ENCODE measurements around the gene AP1B1.
A peak's percentile ranks its signal among the peaks of the same experiment; 100 is the strongest.

AP1B1 gene

DNA sequence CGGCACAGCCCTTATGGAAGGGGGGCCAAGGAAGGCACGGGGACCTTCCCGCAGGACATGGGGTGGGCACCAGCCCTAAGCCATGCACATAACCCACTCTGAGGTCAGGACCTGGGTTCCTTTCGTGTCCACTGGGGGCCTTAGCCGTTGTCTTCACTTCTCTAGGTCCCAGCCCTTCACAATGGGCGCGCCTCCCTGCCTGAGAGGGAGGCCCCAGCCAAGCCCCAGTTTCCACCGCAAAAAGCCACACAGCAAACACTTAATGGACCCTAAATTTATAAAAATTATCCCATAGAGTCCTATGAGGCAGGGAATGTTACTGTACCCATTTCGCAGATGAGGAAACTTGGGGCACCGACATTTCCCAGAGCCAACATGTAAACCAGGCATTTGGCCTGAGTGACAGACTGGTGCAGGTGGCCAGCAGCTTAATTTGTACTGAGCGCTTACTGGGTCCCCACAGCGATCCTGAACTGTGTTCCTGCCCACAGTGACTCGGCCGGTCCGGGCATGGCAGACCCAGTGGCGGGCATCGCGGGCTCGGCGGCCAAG, 80.7 kb downstream of the AP1B1 start:
- peak overlapping the region; percentile 82 for H3K27ac Mint-ChIP-seq
- intact Hi-C loops (cut with micrococcal nuclease), result no loop called here

DNA sequence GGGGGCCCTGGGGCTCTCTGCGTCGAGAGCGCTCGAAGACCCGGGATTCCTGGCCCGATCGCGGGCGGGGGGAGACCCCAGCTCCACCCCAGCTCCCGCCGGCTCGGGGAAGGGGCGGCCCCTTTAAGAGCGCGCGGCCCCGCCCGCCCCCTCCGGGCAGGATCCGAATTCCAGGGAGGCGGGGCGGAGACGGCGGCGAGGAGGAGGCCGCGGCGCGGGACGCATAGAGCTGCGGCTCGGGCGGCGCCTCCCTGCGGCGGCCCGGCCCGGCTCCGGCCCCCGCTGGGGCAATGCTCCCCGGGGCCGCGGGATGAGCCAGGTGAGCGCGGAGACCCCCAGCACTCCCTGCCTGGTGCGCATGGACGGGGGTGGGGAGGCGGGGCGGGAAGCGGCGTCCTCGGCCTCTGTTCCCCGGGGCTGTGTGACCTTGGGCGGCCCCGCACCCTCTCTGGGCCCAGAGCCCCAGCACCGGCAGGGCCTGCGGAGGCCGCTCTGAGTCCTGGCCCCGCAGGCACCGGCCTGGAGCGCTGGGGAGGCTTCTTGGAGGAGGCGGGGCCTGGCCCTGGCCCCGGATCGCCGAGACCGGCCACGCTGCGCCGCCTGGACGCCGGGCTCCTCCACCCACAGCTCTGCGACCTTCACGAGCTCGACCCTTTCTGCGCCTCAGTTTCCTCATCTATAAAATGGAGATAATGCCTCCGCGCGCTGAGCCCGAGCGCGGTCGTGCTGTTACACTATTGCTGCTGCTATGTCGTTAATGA, 81.4 kb downstream of the AP1B1 start:
- H3K9me3 Mint-ChIP-seq, result no peaks in the 10 kb centered on the region
- H3K27ac Mint-ChIP-seq, result peak overlapping the region; percentile 82
- peak overlapping the region; percentile 92 for H3K4me3 Mint-ChIP-seq
- peaks cover 90% of the 10 kb centered on the region for H3K4me1 Mint-ChIP-seq (ENCODE audit: low read depth)
- peaks cover 45% of the 10 kb centered on the region for H3K36me3 Mint-ChIP-seq (ENCODE audit: low read depth)
- peaks cover 12% of the 10 kb centered on the region for H3K27me3 Mint-ChIP-seq
- intact Hi-C loops (cut with micrococcal nuclease), result no loop called here

More for the DNA sequence above, 80.7 kb downstream of the AP1B1 start:
- Mint-ChIP-seq H3K9me3 (no peaks in the 10 kb centered on the region), H3K36me3 (ENCODE audit: low read depth) (peaks cover 51% of the 10 kb centered on the region), H3K27me3 (peaks cover 14% of the 10 kb centered on the region), H3K4me3 (peak overlapping the region; percentile 92), H3K4me1 (ENCODE audit: low read depth) (peaks cover 90% of the 10 kb centered on the region)

DNA sequence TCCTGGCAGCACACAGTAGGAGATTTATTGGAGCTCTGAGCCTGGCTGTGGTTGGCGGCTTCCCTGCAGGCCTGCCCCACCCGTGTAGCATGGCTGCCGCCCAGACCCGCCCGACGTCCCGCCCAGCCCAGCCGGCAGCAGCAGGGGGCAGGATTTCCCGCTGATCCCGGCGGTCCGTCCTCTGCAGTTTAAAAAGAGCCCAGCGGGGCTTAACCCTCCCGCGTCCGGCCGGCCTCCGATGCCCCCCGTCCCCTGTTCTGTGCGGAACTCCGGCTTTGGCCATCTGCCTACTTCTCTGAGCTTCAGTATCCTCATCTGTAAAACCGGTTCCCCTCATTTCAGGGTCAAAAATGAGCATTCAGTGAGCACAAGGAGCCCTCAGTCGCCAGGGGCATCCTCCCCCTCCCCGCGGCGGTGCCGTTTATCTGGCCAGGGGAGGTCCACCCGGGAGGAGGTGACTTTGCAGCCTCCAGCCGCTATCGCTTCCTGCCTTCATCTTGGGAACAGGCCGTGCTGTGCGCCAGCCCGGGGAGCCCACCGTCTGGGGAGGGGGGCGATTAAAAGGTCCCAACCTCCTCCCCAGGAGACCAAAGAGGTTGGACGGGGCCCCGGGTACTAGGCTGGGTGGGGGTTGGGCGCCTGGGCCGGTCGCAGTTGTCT, 82.1 kb downstream of the AP1B1 start, which contains the start of gene GAS2L1:
GAS2L1 (plus strand) TSS at position 476 of the 660 bp plus-strand sequence. CDS start 1,456 bp downstream, outside the sequence.
- H3K27me3 Mint-ChIP-seq, result peaks cover 12% of the 10 kb centered on the region
- no peaks in the 10 kb centered on the region for H3K9me3 Mint-ChIP-seq
- H3K4me3 Mint-ChIP-seq, result peak within 1 kb of the TSS; percentile 92
- intact Hi-C loops (cut with micrococcal nuclease), result no loop called here
- H3K36me3 Mint-ChIP-seq (ENCODE audit: low read depth), result peaks cover 42% of the 10 kb centered on the region
- peak within 1 kb of the TSS; percentile 82 for H3K27ac Mint-ChIP-seq
- peaks cover 88% of the 10 kb centered on the region for H3K4me1 Mint-ChIP-seq (ENCODE audit: low read depth)

DNA sequence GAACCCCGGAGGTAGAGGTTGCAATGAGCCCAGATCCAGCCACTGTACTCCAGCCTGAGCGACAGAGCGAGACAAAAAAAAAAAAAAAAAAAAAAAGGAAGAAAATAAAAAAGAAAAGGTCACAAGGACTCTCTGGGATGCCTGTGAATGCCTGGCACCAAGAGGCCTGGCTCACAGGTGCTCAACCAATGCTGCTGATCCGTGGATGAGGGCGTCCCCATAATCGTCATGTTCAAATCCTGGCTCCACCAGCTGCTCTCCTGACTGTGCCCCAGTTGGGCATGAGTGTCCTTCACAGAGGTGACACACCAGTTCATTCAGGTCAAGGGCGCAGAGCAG, 82.6 kb downstream of the AP1B1 start:
- H3K27me3 Mint-ChIP-seq, result peaks cover 12% of the 10 kb centered on the region
- H3K9me3 Mint-ChIP-seq, result no peaks in the 10 kb centered on the region
- H3K4me1 Mint-ChIP-seq (ENCODE audit: low read depth), result peaks cover 88% of the 10 kb centered on the region
- peak overlapping the region; percentile 82 for H3K27ac Mint-ChIP-seq
- peaks cover 42% of the 10 kb centered on the region for H3K36me3 Mint-ChIP-seq (ENCODE audit: low read depth)
- H3K4me3 Mint-ChIP-seq, result peak overlapping the region; percentile 92
- intact Hi-C loops (cut with micrococcal nuclease), result no loop called here

DNA sequence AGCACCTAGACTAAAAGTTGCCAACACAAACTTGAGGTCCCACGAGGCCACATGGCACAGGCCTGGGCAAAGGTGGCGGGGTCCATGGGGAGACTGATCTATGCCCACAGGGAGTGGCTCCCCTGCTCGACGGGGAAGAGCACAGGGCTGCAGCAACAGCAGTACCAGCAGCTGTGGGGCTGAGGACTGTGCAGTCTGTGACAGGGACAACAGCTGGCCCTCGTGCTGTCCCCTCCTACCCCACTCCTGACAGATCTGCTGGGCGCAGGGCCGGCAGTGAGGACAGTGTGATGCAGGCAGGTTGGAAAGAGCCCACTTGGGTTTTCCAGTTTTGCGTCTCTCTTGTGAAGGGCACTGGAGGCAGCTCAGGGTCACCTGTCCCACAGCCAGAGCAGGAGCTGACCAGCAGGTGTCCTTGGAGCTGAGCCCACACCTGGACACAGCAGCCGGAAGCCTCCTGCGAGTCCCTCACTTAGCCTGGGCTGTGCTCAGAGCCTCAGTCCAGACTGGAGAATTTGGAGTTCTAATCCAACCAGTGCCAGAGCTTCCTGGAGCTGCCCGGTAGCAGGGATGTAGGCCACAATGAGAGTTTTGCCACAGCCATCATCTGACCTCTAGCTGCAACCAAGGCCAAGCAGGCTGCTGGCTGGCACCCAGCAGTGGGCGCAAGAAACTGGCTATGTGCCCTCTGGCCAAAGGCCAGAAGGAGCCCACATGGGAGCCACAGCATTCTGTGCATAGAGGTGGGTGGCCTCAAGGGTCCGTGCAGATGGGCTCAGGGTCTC, 85.5 kb downstream of the AP1B1 start:
- no peaks in the 10 kb centered on the region for H3K9me3 Mint-ChIP-seq

DNA sequence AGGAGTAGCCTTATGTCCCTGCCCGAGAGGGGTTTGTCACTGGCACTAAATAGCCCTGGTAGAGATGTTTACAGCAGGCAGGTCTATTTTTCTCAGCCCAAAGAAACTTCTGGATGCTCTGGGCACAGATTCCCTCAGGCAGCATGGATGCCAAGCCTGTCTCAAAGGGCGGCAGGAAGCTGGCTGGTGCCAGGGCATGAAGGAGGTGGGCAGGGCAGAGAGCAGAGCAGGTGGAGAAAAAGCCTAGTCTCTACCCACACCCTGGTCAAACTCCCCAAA, 86.0 kb downstream of the AP1B1 start:
- intact Hi-C loops (cut with micrococcal nuclease), result loop anchor here (2.0 kb wide), 1 partner anchor 34 kb away; the partner anchor contains the start of gene EWSR1
- H3K4me3 Mint-ChIP-seq, result no peak overlapping the region
- H3K36me3 Mint-ChIP-seq (ENCODE audit: low read depth), result peaks cover 48% of the 10 kb centered on the region
- H3K27ac Mint-ChIP-seq, result peak overlapping the region; percentile 82
- no peaks in the 10 kb centered on the region for H3K9me3 Mint-ChIP-seq
- H3K4me1 Mint-ChIP-seq (ENCODE audit: low read depth), result peaks cover 66% of the 10 kb centered on the region
- H3K27me3 Mint-ChIP-seq, result peaks cover 12% of the 10 kb centered on the region

More for the DNA sequence above, 85.5 kb downstream of the AP1B1 start:
- Mint-ChIP-seq H3K36me3 (ENCODE audit: low read depth) (peaks cover 47% of the 10 kb centered on the region), H3K4me3 (no peak overlapping the region), H3K4me1 (ENCODE audit: low read depth) (peaks cover 72% of the 10 kb centered on the region), H3K27me3 (peaks cover 12% of the 10 kb centered on the region), H3K27ac (peak overlapping the region; percentile 82)
- intact Hi-C loops (cut with micrococcal nuclease), result loop anchor here (2.0 kb wide), 1 partner anchor 34 kb away; the partner anchor contains the start of gene EWSR1

DNA sequence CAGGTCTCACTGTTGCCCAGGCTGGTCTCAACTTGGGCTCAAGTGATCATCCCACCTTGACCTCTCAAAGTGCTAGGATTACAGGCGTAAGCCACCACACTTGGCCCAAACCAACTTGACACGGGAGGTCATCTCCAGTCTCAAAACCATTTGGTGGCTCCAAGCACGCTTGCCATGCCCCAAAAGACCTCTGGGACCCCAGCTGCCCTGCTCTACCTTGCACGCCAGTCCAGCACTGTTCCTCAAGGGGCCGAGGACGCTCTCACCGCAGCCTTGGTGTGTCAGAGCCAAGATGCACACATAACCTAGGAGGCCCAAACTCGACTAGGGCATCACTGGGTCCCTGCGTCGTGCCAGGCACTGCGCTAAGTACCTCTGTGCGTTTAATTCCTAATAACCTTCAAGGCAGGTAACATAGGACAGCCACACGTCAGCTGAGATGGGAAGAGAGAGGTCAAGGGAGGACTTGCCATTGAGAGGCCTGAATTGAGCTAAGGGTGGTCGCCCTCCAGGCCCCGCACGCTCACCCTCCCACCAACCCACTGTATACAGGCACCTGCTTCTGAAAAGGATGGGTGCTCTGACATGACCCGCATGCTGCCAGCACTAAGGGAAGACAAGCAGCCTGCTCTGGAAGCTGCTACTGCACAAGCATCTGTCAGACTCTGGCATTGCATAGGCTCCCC, 86.5 kb downstream of the AP1B1 start:
- Mint-ChIP-seq H3K27ac (peak overlapping the region; percentile 82), H3K27me3 (peaks cover 12% of the 10 kb centered on the region), H3K36me3 (ENCODE audit: low read depth) (peaks cover 51% of the 10 kb centered on the region), H3K4me3 (no peak overlapping the region), H3K4me1 (ENCODE audit: low read depth) (peaks cover 65% of the 10 kb centered on the region), H3K9me3 (no peaks in the 10 kb centered on the region)
- intact Hi-C loops (cut with micrococcal nuclease), result loop anchor here (2.0 kb wide), 1 partner anchor 33 kb away; the partner anchor contains the start of gene EWSR1

DNA sequence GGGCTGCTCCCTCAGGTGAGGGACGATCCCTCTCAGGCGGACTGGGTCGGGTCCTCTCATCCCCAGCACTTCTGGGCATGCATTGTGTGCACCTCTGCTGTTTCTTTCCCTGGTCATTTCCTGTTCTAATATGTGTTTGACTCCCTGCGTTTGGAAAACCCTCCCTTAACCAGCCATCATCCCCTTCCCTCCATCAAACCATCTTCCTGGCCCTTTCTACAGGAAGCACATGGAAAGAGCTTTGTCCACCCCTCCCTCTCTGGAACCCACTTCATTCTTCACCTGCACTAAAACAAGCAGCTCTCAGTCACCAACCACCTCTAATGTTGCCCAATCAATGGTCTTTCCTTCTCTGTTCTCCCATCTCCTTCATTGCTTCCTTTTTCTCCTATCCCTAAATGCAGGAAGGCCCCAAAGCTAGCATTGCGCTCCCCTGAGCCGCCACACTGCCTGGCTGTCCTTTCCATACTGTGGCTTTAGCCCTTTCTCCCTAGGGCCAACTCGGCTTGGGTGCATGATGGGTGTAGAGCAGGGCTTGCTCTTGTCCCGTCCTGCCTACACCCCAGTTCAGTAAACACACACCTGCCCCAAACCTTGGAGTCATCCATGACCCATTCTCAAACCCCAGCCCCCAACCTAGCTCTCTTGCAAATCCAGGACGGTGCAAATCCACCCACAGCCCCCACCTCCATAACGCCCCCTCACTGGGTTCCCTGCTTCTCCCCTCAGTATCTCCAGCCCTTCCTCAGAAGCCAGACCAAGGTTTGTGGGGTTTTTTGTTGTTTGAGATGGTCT, 87.4 kb downstream of the AP1B1 start:
- Mint-ChIP-seq H3K4me3 (no peak overlapping the region), H3K27me3 (peaks cover 12% of the 10 kb centered on the region), H3K9me3 (no peaks in the 10 kb centered on the region), H3K4me1 (ENCODE audit: low read depth) (peaks cover 61% of the 10 kb centered on the region), H3K27ac (peak overlapping the region; percentile 3), H3K36me3 (ENCODE audit: low read depth) (peaks cover 55% of the 10 kb centered on the region)
- intact Hi-C loops (cut with micrococcal nuclease), result no loop called here

DNA sequence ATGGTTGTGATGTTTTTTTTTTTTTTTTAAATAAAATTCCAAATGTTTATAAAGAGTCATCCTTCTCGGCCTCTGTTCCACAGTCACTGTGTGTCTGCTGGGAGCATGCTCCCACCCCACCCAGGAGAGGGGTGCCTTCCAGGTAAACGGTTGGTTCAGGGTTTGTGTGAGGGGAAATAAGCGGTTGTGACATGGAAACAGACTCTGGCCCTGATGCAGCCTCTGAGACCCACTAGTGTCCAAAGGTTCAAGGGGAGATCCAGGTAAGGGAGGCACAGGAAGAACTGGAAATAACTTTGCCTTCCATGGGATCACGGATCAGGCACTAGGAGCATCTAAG, 87.9 kb downstream of the AP1B1 start:
- peaks cover 10% of the 10 kb centered on the region for H3K27me3 Mint-ChIP-seq
- peaks cover 61% of the 10 kb centered on the region for H3K36me3 Mint-ChIP-seq (ENCODE audit: low read depth)
- H3K9me3 Mint-ChIP-seq, result no peaks in the 10 kb centered on the region

DNA sequence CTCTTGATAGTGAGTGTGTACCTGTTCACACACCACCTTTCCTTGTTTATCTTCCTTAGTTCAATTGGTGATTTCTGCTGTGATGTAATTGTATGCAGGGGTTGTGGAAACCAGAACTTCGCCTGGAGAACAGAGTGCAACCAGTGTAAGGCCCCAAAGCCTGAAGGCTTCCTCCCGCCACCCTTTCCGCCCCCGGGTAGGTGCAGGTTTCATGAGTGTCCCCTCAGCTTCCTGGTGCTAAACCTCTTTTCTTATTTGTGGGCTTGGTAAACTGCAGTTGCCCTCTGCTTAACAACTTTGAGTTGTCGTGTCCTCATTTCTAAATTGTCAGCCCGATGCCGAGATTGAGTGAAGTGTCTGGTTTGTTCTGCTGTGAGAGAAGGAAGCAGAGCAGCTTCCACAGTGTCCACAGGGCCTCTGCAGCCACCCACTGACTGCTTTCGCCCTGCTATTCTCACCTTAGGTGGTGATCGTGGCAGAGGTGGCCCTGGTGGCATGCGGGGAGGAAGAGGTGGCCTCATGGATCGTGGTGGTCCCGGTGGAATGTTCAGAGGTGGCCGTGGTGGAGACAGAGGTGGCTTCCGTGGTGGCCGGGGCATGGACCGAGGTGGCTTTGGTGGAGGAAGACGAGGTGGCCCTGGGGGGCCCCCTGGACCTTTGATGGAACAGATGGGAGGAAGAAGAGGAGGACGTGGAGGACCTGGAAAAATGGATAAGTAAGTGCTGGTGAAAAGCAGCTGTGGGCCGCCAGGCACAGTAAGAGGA, 89.1 kb downstream of the AP1B1 start:
- H3K27me3 Mint-ChIP-seq, result no peaks in the 10 kb centered on the region
- H3K36me3 Mint-ChIP-seq (ENCODE audit: low read depth), result peaks cover 72% of the 10 kb centered on the region

More for the DNA sequence above, 87.9 kb downstream of the AP1B1 start:
- Mint-ChIP-seq H3K4me1 (ENCODE audit: low read depth) (peaks cover 56% of the 10 kb centered on the region), H3K27ac (no peak overlapping the region), H3K4me3 (no peak overlapping the region)
- intact Hi-C loops (cut with micrococcal nuclease), result no loop called here

DNA sequence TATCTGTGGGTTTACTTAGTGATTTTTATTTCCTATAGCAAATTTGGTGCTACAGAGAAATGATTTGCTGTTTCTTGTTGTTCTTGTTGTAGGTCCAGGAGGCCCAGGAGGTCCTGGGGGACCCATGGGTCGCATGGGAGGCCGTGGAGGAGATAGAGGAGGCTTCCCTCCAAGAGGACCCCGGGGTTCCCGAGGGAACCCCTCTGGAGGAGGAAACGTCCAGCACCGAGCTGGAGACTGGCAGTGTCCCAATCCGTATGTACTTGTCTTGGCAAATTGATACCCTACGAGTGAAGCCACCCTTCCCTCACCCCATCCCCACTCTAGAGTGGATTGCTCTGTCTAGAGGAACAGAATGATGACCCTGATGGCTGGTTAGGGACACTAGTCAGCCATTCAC, 89.7 kb downstream of the AP1B1 start:
- peaks cover 79% of the 10 kb centered on the region for H3K36me3 Mint-ChIP-seq (ENCODE audit: low read depth)
- H3K9me3 Mint-ChIP-seq, result no peaks in the 10 kb centered on the region
- no peak overlapping the region for H3K27ac Mint-ChIP-seq
- H3K4me3 Mint-ChIP-seq, result no peak overlapping the region
- H3K27me3 Mint-ChIP-seq, result no peaks in the 10 kb centered on the region
- intact Hi-C loops (cut with micrococcal nuclease), result no loop called here
- H3K4me1 Mint-ChIP-seq (ENCODE audit: low read depth), result peaks cover 38% of the 10 kb centered on the region

More for the DNA sequence above, 89.1 kb downstream of the AP1B1 start:
- Mint-ChIP-seq H3K27ac (no peak overlapping the region), H3K4me1 (ENCODE audit: low read depth) (peaks cover 45% of the 10 kb centered on the region), H3K9me3 (no peaks in the 10 kb centered on the region), H3K4me3 (no peak overlapping the region)
- intact Hi-C loops (cut with micrococcal nuclease), result no loop called here

DNA sequence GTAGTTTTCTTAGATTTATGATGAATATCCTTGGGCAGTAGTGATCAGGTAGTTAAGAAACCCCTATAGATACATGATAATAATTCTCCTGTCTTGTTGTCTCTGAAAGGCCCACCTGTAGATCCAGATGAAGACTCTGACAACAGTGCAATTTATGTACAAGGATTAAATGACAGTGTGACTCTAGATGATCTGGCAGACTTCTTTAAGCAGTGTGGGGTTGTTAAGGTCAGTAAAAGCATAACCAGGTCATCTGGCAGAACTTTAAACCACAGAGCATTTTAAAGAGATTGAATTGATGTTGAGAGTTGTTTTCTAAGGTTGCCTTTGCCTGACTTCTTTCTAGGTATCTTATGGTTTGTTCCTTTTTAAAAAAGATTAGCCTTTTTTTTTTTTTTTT, 96.0 kb downstream of the AP1B1 start:
- H3K4me3 Mint-ChIP-seq, result no peak overlapping the region
- peaks cover 100% of the 10 kb centered on the region for H3K36me3 Mint-ChIP-seq (ENCODE audit: low read depth)
- intact Hi-C loops (cut with micrococcal nuclease), result no loop called here
- H3K27ac Mint-ChIP-seq, result no peak overlapping the region
- peaks cover 10% of the 10 kb centered on the region for H3K4me1 Mint-ChIP-seq (ENCODE audit: low read depth)
- no peaks in the 10 kb centered on the region for H3K9me3 Mint-ChIP-seq
- H3K27me3 Mint-ChIP-seq, result no peaks in the 10 kb centered on the region

Data from dendritic cell treated with granulocyte-macrophage colony-stimulating factor and Interleukin-4, amounts not matched to agents 40 ng/mL and 50 ng/mL, for 4 days (primary cell).